NK-92 (cell line): ENCODE measurements around the gene RCAN1.
"Not testable (repeated sequence)": the region's sequence is repeated elsewhere in the genome, so short reads cannot be mapped to it uniquely, and the experiment has no call there.

Experiments used
- DNase-seq: peaks from one replicate; lab custom pipeline; 2025; ENCODE audit not compliant: unreplicated experiment; lab: John Stamatoyannopoulos, UW

RCAN1 gene

GRCh38 chr21:34519016-34519415 lies 95.9 kb downstream of the RCAN1 start:
- DNase-seq: no peak

- no peak for DNase-seq
These were observed 96.6 kb downstream of the RCAN1 start for GRCh38 chr21:34518301-34518700.

GRCh38 chr21:34517491-34518245 lies 97.2 kb downstream of the RCAN1 start:
- no peak for DNase-seq

- no peak for DNase-seq
These were observed 97.9 kb downstream of the RCAN1 start for GRCh38 chr21:34517039-34517438.

GRCh38 chr21:34514576-34515115 lies 100.3 kb downstream of the RCAN1 start:
- no peak for DNase-seq

- DNase-seq: no peak
These were observed 101.7 kb downstream of the RCAN1 start for GRCh38 chr21:34513129-34513675.

GRCh38 chr21:34511787-34512455 lies 103.0 kb downstream of the RCAN1 start, which contains the start of gene KCNE1:
KCNE1 (minus strand) TSS chr21:34512210; CDS start chr21:34449634, 62,576 bp downstream.
- DNase-seq: no peak

- DNase-seq: no peak
These were observed 103.7 kb downstream of the RCAN1 start for GRCh38 chr21:34511181-34511580.

GRCh38 chr21:34510148-34511142 lies 104.5 kb downstream of the RCAN1 start:
- no peak for DNase-seq

GRCh38 chr21:34509151-34509550 lies 105.8 kb downstream of the RCAN1 start:
- DNase-seq: no peak

- DNase-seq: no peak
These were observed 110.3 kb downstream of the RCAN1 start for GRCh38 chr21:34504595-34504994.

- DNase-seq: no peak
These were observed 112.3 kb downstream of the RCAN1 start for GRCh38 chr21:34502480-34503106.

GRCh38 chr21:34501716-34502115 lies 113.2 kb downstream of the RCAN1 start:
- DNase-seq: no peak

GRCh38 chr21:34500191-34500590 lies 114.7 kb downstream of the RCAN1 start:
- no peak for DNase-seq

GRCh38 chr21:34499116-34499515 lies 115.8 kb downstream of the RCAN1 start:
- DNase-seq: no peak

GRCh38 chr21:34498623-34499022 lies 116.3 kb downstream of the RCAN1 start:
- DNase-seq: no peak

- DNase-seq: not testable (repeated sequence)
These were observed 131.1 kb downstream of the RCAN1 start for GRCh38 chr21:34483854-34484253.

GRCh38 chr21:34483435-34483834 lies 131.5 kb downstream of the RCAN1 start:
- DNase-seq: not testable (repeated sequence)

- not testable (repeated sequence) for DNase-seq
These were observed 147.6 kb downstream of the RCAN1 start for GRCh38 chr21:34467333-34467732.
